Endothelial cell of umbilical vein (primary cell): Measurements from ENCODE around the gene GRIN3B. TPM values are rescaled to one million over a fixed set of nuclear protein-coding genes. Genes with fewer than 3 reads are reported as not detected.

Experiments used
- BruUV-seq: library from RNA; stranded (reverse); fragments of 400-500 nt; replicated peaks from 2 replicates; lab custom pipeline; 2021; lab: Mats Ljungman, UMichigan
- CTCF ChIA-PET: fragments of 300-600, 350-600 bp; sonication (Branson Sonifier 250); formaldehyde crosslinking; loops from one replicate; lab custom pipeline; 2021; ENCODE audit warnings: antibody characterized with exemption, inconsistent platforms; lab: Charles Lee
- POLR2A ChIA-PET: fragments of 300-600, 350-600 bp; sonication (Branson Sonifier 250); formaldehyde crosslinking; loops from one replicate; lab custom pipeline; 2021; ENCODE audit warnings: antibody characterized with exemption, inconsistent platforms; lab: Charles Lee
- DNase-seq: peaks from one replicate; pipeline ENCODE4 v3.0.0-alpha.2; 2011; ENCODE audit warnings: low read depth, low spot score
- FAIRE-seq: peaks from 2 replicates; lab custom pipeline; 2011; peaks lifted over from hg19 to GRCh38; lab: Jason Lieb, UNC
- H2AFZ ChIP-seq: 2 replicates; pipeline ENCODE4 v1.6.0; 2012; ENCODE audit warnings: low read depth, low read length, control low read depth, inconsistent platforms
- H3K27ac ChIP-seq: 2 replicates; pipeline ENCODE4 v1.5.1; 2011; ENCODE audit warnings: low read depth, mild to moderate bottlenecking, control low read depth, low read length, moderate library complexity; ENCODE audit not compliant: insufficient read depth
- H3K27me3 ChIP-seq, 2 experiments: 2 replicates each; pipeline versions ENCODE4 v1.6.0 to v1.6.1; 2011; ENCODE audit warnings: low read length in 2 of 2, mixed read lengths in 1 of 2; ENCODE audit not compliant: control insufficient read depth in 2 of 2, insufficient read depth in 2 of 2
- H3K36me3 ChIP-seq, 2 experiments: 2 replicates in 1 of 2; 3 replicates in 1 of 2; pipeline ENCODE4 v1.5.1; 2011; ENCODE audit warnings: low read length in 2 of 2, mild to moderate bottlenecking in 1 of 2, moderate library complexity in 1 of 2; ENCODE audit not compliant: control insufficient read depth in 2 of 2, insufficient read depth in 2 of 2; ENCODE audit errors: extremely low read depth in 1 of 2
- H3K4me1 ChIP-seq: 3 replicates; pipeline ENCODE4 v1.5.1; 2011; ENCODE audit warnings: mild to moderate bottlenecking, low read length; ENCODE audit not compliant: control insufficient read depth, insufficient read depth; ENCODE audit errors: extremely low read depth
- H3K4me2 ChIP-seq: 2 replicates; pipeline ENCODE4 v1.6.1; 2011; ENCODE audit warnings: low read length, control low read depth, mixed read lengths; ENCODE audit not compliant: insufficient read depth
- H3K4me3 ChIP-seq, 3 experiments: fragments of 200-600 bp in 1 of 3; sonication (generic), shearing (Covaris generic) in 1 of 3; replicated peaks in 1 of 3; 2 replicates each; pipeline ENCODE4 v1.5.1; 2011 to 2016; ENCODE audit warnings: control low read depth in 3 of 3, low read length in 3 of 3, mild to moderate bottlenecking in 2 of 3, inconsistent platforms in 1 of 3, low read depth in 1 of 3, moderate library complexity in 1 of 3; ENCODE audit not compliant: insufficient read depth in 1 of 3
- H3K79me2 ChIP-seq: 2 replicates; pipeline ENCODE4 v1.6.0; 2012; ENCODE audit warnings: low read length, inconsistent platforms; ENCODE audit not compliant: control insufficient read depth, insufficient read depth
- H3K9ac ChIP-seq: replicated peaks from 2 replicates; pipeline ENCODE3; 2011; ENCODE audit warnings: low read length, control low read depth; ENCODE audit not compliant: insufficient read depth; ENCODE audit errors: extremely low read depth
- H3K9me1 ChIP-seq: replicated peaks from 3 replicates; pipeline ENCODE4 v1.6.0; 2011; ENCODE audit warnings: mild to moderate bottlenecking, low read length; ENCODE audit not compliant: control insufficient read depth, insufficient read depth; ENCODE audit errors: extremely low read depth
- H3K9me3 ChIP-seq: replicated peaks from 2 replicates; pipeline ENCODE4 v1.5.1; 2012; ENCODE audit warnings: low read length, inconsistent platforms; ENCODE audit not compliant: control insufficient read depth, insufficient read depth
- H4K20me1 ChIP-seq: replicated peaks from 2 replicates; pipeline ENCODE3; 2011; ENCODE audit warnings: mild to moderate bottlenecking, low read length; ENCODE audit not compliant: control insufficient read depth, insufficient read depth; ENCODE audit errors: extremely low read depth
- CTCF ChIP-seq, 2 donors: IDR thresholded peaks; 1 replicate in 1 of 2; 2 replicates in 1 of 2; pipeline ENCODE4 v1.5.1; 2011; ENCODE audit warnings: low read length in 2 of 2, mild to moderate bottlenecking in 2 of 2, moderate library complexity in 2 of 2, control low read depth in 1 of 2, inconsistent platforms in 1 of 2, low read depth in 1 of 2; ENCODE audit not compliant: insufficient read depth in 1 of 2; ENCODE audit errors: extremely low read depth in 1 of 2
- EZH2 ChIP-seq: IDR thresholded peaks from 2 replicates; pipeline ENCODE4 v1.6.1; 2012; ENCODE audit warnings: borderline replicate concordance, low read depth, mild to moderate bottlenecking, moderate library complexity, low read length, inconsistent platforms; ENCODE audit not compliant: severe bottlenecking
- FOS ChIP-seq: IDR thresholded peaks from 2 replicates; pipeline ENCODE4 v1.6.1; 2011; ENCODE audit warnings: mild to moderate bottlenecking, low read length, moderate library complexity, borderline replicate concordance; ENCODE audit not compliant: insufficient read depth
- GATA2 ChIP-seq: IDR thresholded peaks from 2 replicates; pipeline ENCODE4 v1.7.0; 2011; ENCODE audit warnings: low read depth, mild to moderate bottlenecking, moderate library complexity, mixed read lengths, low read length; ENCODE audit not compliant: insufficient read length, insufficient read depth
- JUN ChIP-seq: IDR thresholded peaks from 2 replicates; pipeline ENCODE4 v1.6.1; 2011; ENCODE audit warnings: borderline replicate concordance, low read depth; ENCODE audit not compliant: insufficient read length, insufficient read depth
- MAX ChIP-seq: IDR thresholded peaks from 2 replicates; pipeline ENCODE4 v1.6.1; 2011; ENCODE audit not compliant: insufficient read depth, insufficient read length
- MYC ChIP-seq: IDR thresholded peaks from one replicate; pipeline ENCODE4 v1.6.1; 2011; ENCODE audit warnings: mild to moderate bottlenecking, low read depth, low read length
- POLR2A ChIP-seq: IDR thresholded peaks from 2 replicates; pipeline ENCODE4 v1.6.1; 2012; ENCODE audit warnings: low read depth, mild to moderate bottlenecking, control low read depth, low read length
- POLR2AphosphoS5 ChIP-seq: IDR thresholded peaks from 2 replicates; pipeline ENCODE4 v1.6.1; 2012; ENCODE audit warnings: low read depth, mild to moderate bottlenecking, control low read depth, low read length, moderate library complexity; ENCODE audit not compliant: insufficient read depth
- dilution Hi-C: fragments of 300-500 bp; cut with MboI; formaldehyde crosslinking; loops from one replicate; pipeline ENCODE4 v1.15.0; 2019; ENCODE audit warnings: low sequenced_read_pairs; ENCODE audit not compliant: extremely low pct_ligation_motif_present
- intact Hi-C: fragments of 100-400 bp; cut with micrococcal nuclease; formaldehyde crosslinking; loops from one replicate; pipeline ENCODE4 v1.10.0; 2022
- polyA plus RNA-seq, 4 experiments: library from polyadenylated mRNA; depleted of rRNA in 3 of 4; stranded (reverse) in 3 of 4; unstranded in 1 of 4; fragments of >200 nt; gene quantifications; 2 replicates each; pipeline versions ENCODE4 v1.2.1 to v1.2.3, GENCODE V29; 2011 to 2012; ENCODE audit warnings: missing spikeins in 1 of 4
- total RNA-seq: library from RNA; stranded (reverse); gene quantifications from 2 replicates; pipeline ENCODE4 v1.2.3, GENCODE V29; 2021

The GRIN3B gene
- total and polyA plus RNA-seq, 2 donors (not counting 3 experiments of a cell fraction or from before 2014, with no cell fraction given) = 0.43 to 0.82 TPM

- Histone ChIP-seq H3K36me3 (peaks cover 0 to 5% of the 10 kb centered on the region in 2 experiments), H3K9me1 (no peaks in the 10 kb centered on the region), H3K9me3 (no peaks in the 10 kb centered on the region), H3K9ac (no peak overlapping the region), H3K27me3 (peaks cover 11 to 19% of the 10 kb centered on the region in 2 experiments), H3K4me1 (no peaks in the 10 kb centered on the region), H2AFZ (no peak overlapping the region), H3K4me2 (no peak overlapping the region), H3K27ac (no peak overlapping the region), H3K79me2 (no peaks in the 10 kb centered on the region), H4K20me1 (no peaks in the 10 kb centered on the region), H3K4me3 (no peak overlapping the region)
- dilution Hi-C loops (no loop called here), intact Hi-C loops (no loop called here)
- ChIA-PET CTCF (no interaction called here), POLR2A (no interaction called here)
- no peak for FAIRE-seq
- DNase-seq = no peak
- TF ChIP-seq EZH2 (no peak), GATA2 (no peak)
- BruUV-seq = no TSS peak
Measured at GRCh38 chr19:993831-994393, 6.3 kb upstream of the GRIN3B start.

GRCh38 chr19:994516-994915 lies 5.7 kb upstream of the GRIN3B start:
- Histone ChIP-seq H3K79me2 (no peaks in the 10 kb centered on the region), H3K4me2 (no peak overlapping the region), H3K9me3 (no peaks in the 10 kb centered on the region), H3K9me1 (no peaks in the 10 kb centered on the region), H3K9ac (no peak overlapping the region), H4K20me1 (no peaks in the 10 kb centered on the region), H3K27ac (no peak overlapping the region), H3K4me1 (no peaks in the 10 kb centered on the region), H3K36me3 (peaks cover 0 to 5% of the 10 kb centered on the region in 2 experiments), H3K27me3 (peaks cover 16 to 21% of the 10 kb centered on the region in 2 experiments), H2AFZ (no peak overlapping the region), H3K4me3 (no peak overlapping the region)
- ChIA-PET POLR2A (no interaction called here), CTCF (no interaction called here)
- intact Hi-C loops = no loop called here
- no peak for FAIRE-seq
- dilution Hi-C loops = no loop called here
- no peak for DNase-seq
- no TSS peak for BruUV-seq
- TF ChIP-seq FOS = no peak
- no peak for TF ChIP-seq POLR2AphosphoS5
- TF ChIP-seq JUN = no peak
- TF ChIP-seq MAX = no peak
- no peak for TF ChIP-seq POLR2A
- TF ChIP-seq EZH2 = no peak
- TF ChIP-seq CTCF (IDR thresholded peaks at IDR 0.05; ENCODE audit: extremely low read depth in 1 of 2, insufficient read depth in 1 of 2, low read depth in 1 of 2, low read length in 2 of 2) = no peak
- no peak for TF ChIP-seq GATA2
- no peak for TF ChIP-seq MYC
